Sigmoid colon (tissue), 4 donors: ENCODE results near the gene BCL2L1.

Experiments
- CTCF ChIP-seq, 4 experiments: fragments of 450-650 bp in 3 of 4; fragments of 200-600 bp in 1 of 4; IDR thresholded peaks; one replicate each; pipeline ENCODE4 v1.5.1; 2016 to 2019; ENCODE audit warnings: antibody characterized with exemption in 4 of 4, mild to moderate bottlenecking in 3 of 4, moderate library complexity in 2 of 4
- POLR2AphosphoS5 ChIP-seq, 4 donors: sonication (generic); formaldehyde crosslinking; IDR thresholded peaks; one replicate each; pipeline ENCODE4 v1.6.1; 2017; ENCODE audit warnings: antibody characterized with exemption in 4 of 4

DNA sequence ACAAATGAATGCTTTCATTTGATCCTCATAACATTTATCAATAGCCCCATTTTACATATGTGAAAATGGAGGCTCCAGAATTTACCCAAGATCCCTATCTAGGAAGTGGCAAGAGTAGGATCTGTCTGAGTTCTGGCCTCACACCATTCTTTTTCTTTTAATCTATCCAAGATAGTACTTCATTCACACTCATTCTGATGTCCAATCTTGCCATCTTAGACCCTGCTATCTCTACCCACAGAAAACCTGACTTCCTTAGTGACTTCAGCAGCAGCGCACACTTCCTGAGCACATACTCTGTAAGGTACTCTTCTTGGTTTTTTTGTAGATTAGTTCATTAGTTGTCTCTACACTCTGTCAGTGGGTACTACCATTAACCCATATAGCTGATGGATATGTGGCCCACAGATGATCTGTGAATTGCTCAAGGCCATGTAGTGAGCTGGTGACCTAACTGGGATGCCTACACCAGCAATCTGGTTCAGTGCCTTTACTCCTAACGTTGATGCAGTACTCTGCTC, 48.7 kb downstream of the BCL2L1 start:
- TF ChIP-seq POLR2AphosphoS5 (IDR thresholded peaks at IDR 0.05) (no peak), CTCF (IDR thresholded peaks at IDR 0.05) (no peak)
